GM23338 (cell line): ENCODE measurements around the gene FILIP1L. TPM values are rescaled to one million over a fixed set of nuclear protein-coding genes. Genes with fewer than 3 reads are reported as not detected.

Source experiments
- ATAC-seq: fragments of 200-7000 bp; cut with Tn5 transposase; 3 replicates; pipeline ENCODE4 v1.9.1; 2020
- DNase-seq: peaks from one replicate; pipeline ENCODE4 v3.0.0-alpha.2; 2015; ENCODE audit warnings: low spot score
- H2AFZ ChIP-seq: fragments of 200-600 bp; sonication (generic); 2 replicates; pipeline ENCODE4 v1.8.0; 2016; ENCODE audit warnings: antibody characterized with exemption, mild to moderate bottlenecking, moderate library complexity
- H3F3A ChIP-seq: fragments of 200-600 bp; sonication (generic); replicated peaks from 2 replicates; pipeline ENCODE4 v1.8.0; 2017; ENCODE audit warnings: antibody characterized with exemption, mixed run types, low read depth
- H3K27ac ChIP-seq: fragments of 200-600 bp; sonication (generic); 2 replicates; pipeline ENCODE4 v1.6.1; 2016; ENCODE audit warnings: low read depth
- H3K27me3 ChIP-seq: fragments of 200-600 bp; sonication (generic); 2 replicates; pipeline ENCODE4 v1.8.0; 2016; ENCODE audit warnings: mild to moderate bottlenecking, mixed run types, moderate library complexity; ENCODE audit not compliant: insufficient read depth
- H3K36me3 ChIP-seq: fragments of 200-600 bp; sonication (generic); 2 replicates; pipeline ENCODE4 v1.8.0; 2016; ENCODE audit warnings: mild to moderate bottlenecking; ENCODE audit not compliant: insufficient read depth
- H3K4me1 ChIP-seq: fragments of 200-600 bp; sonication (generic); 2 replicates; pipeline ENCODE4 v1.8.0; 2016; ENCODE audit warnings: mild to moderate bottlenecking, moderate library complexity; ENCODE audit not compliant: insufficient read depth
- H3K4me2 ChIP-seq: fragments of 200-600 bp; sonication (generic); 2 replicates; pipeline ENCODE4 v1.7.1; 2017; ENCODE audit warnings: mixed run types
- H3K4me3 ChIP-seq: fragments of 200-600 bp; sonication (generic); 2 replicates; pipeline ENCODE4 v1.6.1; 2016; ENCODE audit warnings: mixed run types
- H3K79me2 ChIP-seq: fragments of 200-600 bp; sonication (generic); replicated peaks from 2 replicates; pipeline ENCODE4 v1.8.0; 2017; ENCODE audit warnings: mild to moderate bottlenecking; ENCODE audit not compliant: insufficient read depth
- H3K9me2 ChIP-seq: fragments of 200-600 bp; sonication (generic); 2 replicates; pipeline ENCODE4 v1.8.0; 2017; ENCODE audit not compliant: insufficient read depth
- H4K20me1 ChIP-seq: fragments of 200-600 bp; sonication (generic); replicated peaks from 2 replicates; pipeline ENCODE4 v1.8.0; 2017; ENCODE audit warnings: mild to moderate bottlenecking; ENCODE audit not compliant: insufficient read depth
- H3K27ac Mint-ChIP-seq: 2 replicates; pipeline ENCODE4 v1.8.0; 2020; ENCODE audit warnings: inconsistent platforms, mild to moderate bottlenecking, moderate library complexity, mixed read lengths
- H3K27me3 Mint-ChIP-seq: 3 replicates; pipeline ENCODE4 v1.8.0; 2022; ENCODE audit warnings: low read depth, mild to moderate bottlenecking, moderate library complexity, mixed read lengths, inconsistent platforms; ENCODE audit not compliant: insufficient read depth, poor library complexity
- H3K36me3 Mint-ChIP-seq: 3 replicates; pipeline ENCODE4 v1.8.0; 2021; ENCODE audit warnings: low read depth, mild to moderate bottlenecking, inconsistent platforms, moderate library complexity, mixed read lengths
- H3K4me1 Mint-ChIP-seq: 3 replicates; pipeline ENCODE4 v1.8.0; 2020; ENCODE audit warnings: mild to moderate bottlenecking, inconsistent platforms, mixed read lengths
- H3K4me3 Mint-ChIP-seq: 3 replicates; pipeline ENCODE4 v1.8.0; 2021; ENCODE audit warnings: moderate library complexity, mild to moderate bottlenecking, inconsistent platforms, mixed read lengths
- H3K9me3 Mint-ChIP-seq: 3 replicates; pipeline ENCODE4 v1.8.0; 2020; ENCODE audit warnings: moderate library complexity, mild to moderate bottlenecking, inconsistent platforms, mixed read lengths
- CREB1 ChIP-seq: fragments of 250-450 bp; sonication (Bioruptor Pico); IDR thresholded peaks from 2 replicates; pipeline ENCODE4 v1.5.0; 2020; ENCODE audit warnings: low read depth, mild to moderate bottlenecking, moderate library complexity
- CTCF ChIP-seq, 2 experiments: fragments of 200-600 bp in 1 of 2; sonication (generic) in 1 of 2; conservative IDR thresholded peaks; 2 replicates each; pipeline versions ENCODE4 v1.5.1 to v1.6.1; 2016 to 2017; ENCODE audit warnings: antibody characterized with exemption in 2 of 2, low read depth in 2 of 2, mild to moderate bottlenecking in 2 of 2, moderate library complexity in 1 of 2
- ETS1 ChIP-seq: IDR thresholded peaks from 2 replicates; pipeline ENCODE4 v1.6.1; 2016; ENCODE audit warnings: antibody characterized with exemption
- EZH2 ChIP-seq: fragments of 200-600 bp; sonication (generic); IDR thresholded peaks from one replicate; pipeline ENCODE4 v1.8.0; 2017; ENCODE audit warnings: antibody characterized with exemption, mild to moderate bottlenecking, low read depth; ENCODE audit not compliant: unreplicated experiment
- EZH2phosphoT487 ChIP-seq: fragments of 200-600 bp; sonication (generic); IDR thresholded peaks from one replicate; pipeline ENCODE4 v1.8.1; 2018; ENCODE audit warnings: antibody characterized with exemption; ENCODE audit not compliant: unreplicated experiment
- JUNB ChIP-seq: IDR thresholded peaks from one replicate; pipeline ENCODE4 v1.6.1; 2016; ENCODE audit warnings: antibody characterized with exemption; ENCODE audit not compliant: unreplicated experiment
- NANOG ChIP-seq: IDR thresholded peaks from 2 replicates; pipeline ENCODE4 v1.6.1; 2016; ENCODE audit warnings: antibody characterized with exemption, borderline replicate concordance
- POLR2AphosphoS5 ChIP-seq: IDR thresholded peaks from 2 replicates; pipeline ENCODE4 v1.6.1; 2016; ENCODE audit warnings: antibody characterized with exemption, low read depth
- REST ChIP-seq: IDR thresholded peaks from one replicate; pipeline ENCODE4 v1.6.1; 2018; ENCODE audit warnings: antibody characterized with exemption; ENCODE audit not compliant: unreplicated experiment
- STAT1 ChIP-seq: IDR thresholded peaks from one replicate; pipeline ENCODE4 v1.6.1; 2016; ENCODE audit warnings: antibody characterized with exemption; ENCODE audit not compliant: unreplicated experiment
- ZNF114 ChIP-seq: fragments of 250-450 bp; sonication (Bioruptor Pico); IDR thresholded peaks from 2 replicates; pipeline ENCODE4 v1.5.0; 2020; ENCODE audit warnings: mild to moderate bottlenecking, moderate library complexity
- ZNF331 ChIP-seq: fragments of 250-450 bp; sonication (Bioruptor Pico); IDR thresholded peaks from 2 replicates; pipeline ENCODE4 v1.5.0; 2020; ENCODE audit warnings: low read depth, mild to moderate bottlenecking, moderate library complexity
- ZNF462 ChIP-seq: fragments of 250-450 bp; sonication (Bioruptor Pico); IDR thresholded peaks from 2 replicates; pipeline ENCODE4 v1.5.0; 2020; ENCODE audit warnings: mild to moderate bottlenecking, moderate library complexity
- polyA plus RNA-seq: library from polyadenylated mRNA; unstranded; fragments of >200 nt; fragmentation: Nextera tagmentation; extraction: Ambion mirVana; gene quantifications from 2 replicates; pipeline ENCODE4 v1.2.1, GENCODE V29; 2016
- total RNA-seq: library from RNA; depleted of rRNA; stranded (reverse); fragments of >200 nt; shearing (Covaris generic); gene quantifications from 2 replicates; pipeline ENCODE4 v1.2.3, GENCODE V29; 2014

Gene FILIP1L
- total and polyA plus RNA-seq, 2 experiments from 2014 or later: 1.6 TPM; not detected in 1

- peaks cover 32% of the 10 kb centered on the region for H3K4me1 ChIP-seq
- H3F3A ChIP-seq: no peaks in the 10 kb centered on the region
- ATAC-seq (peak; percentile 71), DNase-seq (no peak)
- H3K4me1 Mint-ChIP-seq: peaks cover 31% of the 10 kb centered on the region
- no peak overlapping the region; the same call in 1 of the 2 replicates for H3K27ac ChIP-seq
- H3K4me3 Mint-ChIP-seq: no peak overlapping the region
- H3K27me3 Mint-ChIP-seq: peaks cover 2% of the 10 kb centered on the region
- H3K27me3 ChIP-seq: no peaks in the 10 kb centered on the region
- no peak overlapping the region for H2AFZ ChIP-seq
- no peaks in the 10 kb centered on the region for H3K9me3 Mint-ChIP-seq
- H3K79me2 ChIP-seq: no peaks in the 10 kb centered on the region; the same call in 1 of the 2 replicates
- TF ChIP-seq POLR2AphosphoS5: no peak
- TF ChIP-seq JUNB: no peak
- no peak for TF ChIP-seq ZNF331
- no peak for TF ChIP-seq STAT1
- no peak for TF ChIP-seq EZH2phosphoT487
- no peak for TF ChIP-seq EZH2
- TF ChIP-seq CTCF (conservative IDR thresholded peaks at IDR 0.05; ENCODE audit: low read depth in 2 of 2): no peak
- no peak for TF ChIP-seq ZNF462 (CRISPR knock-in tag)
- TF ChIP-seq NANOG: no peak
- TF ChIP-seq CREB1 (CRISPR knock-in tag): no peak
- TF ChIP-seq ETS1: no peak
- TF ChIP-seq REST: no peak
- no peak for TF ChIP-seq ZNF114
- H3K36me3 Mint-ChIP-seq: no peaks in the 10 kb centered on the region
- no peak overlapping the region for H3K4me3 ChIP-seq
- peak overlapping the region; percentile 67 for H3K27ac Mint-ChIP-seq
- no peak overlapping the region for H3K4me2 ChIP-seq
- no peaks in the 10 kb centered on the region for H3K36me3 ChIP-seq
- no peaks in the 10 kb centered on the region for H3K9me2 ChIP-seq
- H4K20me1 ChIP-seq: no peaks in the 10 kb centered on the region
Observed at GRCh38 chr3:99945328-99945995, 168.8 kb downstream of the FILIP1L start.
